Activated naive CD8-positive, alpha-beta T cell (primary cell): ENCODE measurements around the gene EMX1.
A peak's percentile ranks its signal among the peaks of the same experiment; 100 is the strongest.

Experiments
- H3K27ac Mint-ChIP-seq: one replicate; pipeline ENCODE4 v1.8.0; 2021; ENCODE audit warnings: mixed read lengths
- H3K27me3 Mint-ChIP-seq: one replicate; pipeline ENCODE4 v1.8.0; 2021; ENCODE audit warnings: mixed read lengths
- H3K36me3 Mint-ChIP-seq: one replicate; pipeline ENCODE4 v1.8.0; 2021; ENCODE audit warnings: mixed read lengths
- H3K4me1 Mint-ChIP-seq: one replicate; pipeline ENCODE4 v1.8.0; 2021; ENCODE audit warnings: low read depth, mixed read lengths
- H3K4me3 Mint-ChIP-seq: one replicate; pipeline ENCODE4 v1.8.0; 2021; ENCODE audit warnings: mild to moderate bottlenecking, mixed read lengths
- H3K9me3 Mint-ChIP-seq: one replicate; pipeline ENCODE4 v1.8.0; 2021; ENCODE audit warnings: low read depth, mixed read lengths

The EMX1 gene

GRCh38 chr2:72953528-72953927 lies 36.2 kb downstream of the EMX1 start:
- no peaks in the 10 kb centered on the region for H3K27me3 Mint-ChIP-seq
- H3K27ac Mint-ChIP-seq, result peak overlapping the region; percentile 2
- H3K4me3 Mint-ChIP-seq, result peak overlapping the region; percentile 36
- no peaks in the 10 kb centered on the region for H3K9me3 Mint-ChIP-seq
- H3K4me1 Mint-ChIP-seq, result peaks cover 28% of the 10 kb centered on the region
- peaks cover 6% of the 10 kb centered on the region for H3K36me3 Mint-ChIP-seq

- peaks cover 6% of the 10 kb centered on the region for H3K36me3 Mint-ChIP-seq
- no peaks in the 10 kb centered on the region for H3K9me3 Mint-ChIP-seq
- H3K27ac Mint-ChIP-seq, result peak overlapping the region; percentile 2
- H3K4me1 Mint-ChIP-seq, result peaks cover 28% of the 10 kb centered on the region
- H3K27me3 Mint-ChIP-seq, result no peaks in the 10 kb centered on the region
- peak overlapping the region; percentile 36 for H3K4me3 Mint-ChIP-seq
These were observed 36.7 kb downstream of the EMX1 start for GRCh38 chr2:72953976-72954375.

- H3K9me3 Mint-ChIP-seq, result no peaks in the 10 kb centered on the region
- H3K4me3 Mint-ChIP-seq, result peak overlapping the region; percentile 36
- peaks cover 7% of the 10 kb centered on the region for H3K36me3 Mint-ChIP-seq
- peaks cover 28% of the 10 kb centered on the region for H3K4me1 Mint-ChIP-seq
- no peaks in the 10 kb centered on the region for H3K27me3 Mint-ChIP-seq
- no peak overlapping the region for H3K27ac Mint-ChIP-seq
These were observed 37.3 kb downstream of the EMX1 start for GRCh38 chr2:72954376-72955227.

- Mint-ChIP-seq H3K4me3 (no peak overlapping the region), H3K9me3 (no peaks in the 10 kb centered on the region), H3K4me1 (peaks cover 28% of the 10 kb centered on the region), H3K27me3 (no peaks in the 10 kb centered on the region), H3K27ac (no peak overlapping the region), H3K36me3 (peaks cover 10% of the 10 kb centered on the region)
These were observed 38.1 kb downstream of the EMX1 start for GRCh38 chr2:72955228-72956049.

GRCh38 chr2:72956050-72956395 lies 38.7 kb downstream of the EMX1 start:
- Mint-ChIP-seq H3K27me3 (no peaks in the 10 kb centered on the region), H3K27ac (no peak overlapping the region)

GRCh38 chr2:72956936-72957335 lies 39.6 kb downstream of the EMX1 start:
- Mint-ChIP-seq H3K27me3 (no peaks in the 10 kb centered on the region), H3K9me3 (no peaks in the 10 kb centered on the region), H3K4me3 (no peak overlapping the region), H3K4me1 (peaks cover 28% of the 10 kb centered on the region), H3K36me3 (peaks cover 10% of the 10 kb centered on the region), H3K27ac (no peak overlapping the region)

More at GRCh38 chr2:72956050-72956395, 38.7 kb downstream of the EMX1 start:
- Mint-ChIP-seq H3K9me3 (no peaks in the 10 kb centered on the region), H3K4me1 (peaks cover 28% of the 10 kb centered on the region), H3K4me3 (no peak overlapping the region), H3K36me3 (peaks cover 10% of the 10 kb centered on the region)

GRCh38 chr2:72958542-72959385 lies 41.4 kb downstream of the EMX1 start:
- Mint-ChIP-seq H3K27ac (no peak overlapping the region), H3K36me3 (peaks cover 10% of the 10 kb centered on the region), H3K27me3 (no peaks in the 10 kb centered on the region), H3K9me3 (no peaks in the 10 kb centered on the region), H3K4me1 (peaks cover 19% of the 10 kb centered on the region), H3K4me3 (no peak overlapping the region)

- Mint-ChIP-seq H3K27ac (no peak overlapping the region), H3K36me3 (peaks cover 10% of the 10 kb centered on the region)
These were observed 42.2 kb downstream of the EMX1 start for GRCh38 chr2:72959554-72959953.

GRCh38 chr2:72959995-72960981 lies 43.0 kb downstream of the EMX1 start:
- Mint-ChIP-seq H3K27ac (no peak overlapping the region), H3K4me1 (peaks cover 6% of the 10 kb centered on the region), H3K9me3 (no peaks in the 10 kb centered on the region), H3K36me3 (peaks cover 10% of the 10 kb centered on the region), H3K4me3 (no peak overlapping the region), H3K27me3 (no peaks in the 10 kb centered on the region)

More at GRCh38 chr2:72959554-72959953, 42.2 kb downstream of the EMX1 start:
- H3K4me1 Mint-ChIP-seq, result peaks cover 11% of the 10 kb centered on the region
- no peaks in the 10 kb centered on the region for H3K9me3 Mint-ChIP-seq
- no peak overlapping the region for H3K4me3 Mint-ChIP-seq
- no peaks in the 10 kb centered on the region for H3K27me3 Mint-ChIP-seq

- Mint-ChIP-seq H3K4me3 (no peak overlapping the region), H3K27me3 (no peaks in the 10 kb centered on the region), H3K27ac (no peak overlapping the region), H3K4me1 (peaks cover 4% of the 10 kb centered on the region), H3K9me3 (no peaks in the 10 kb centered on the region), H3K36me3 (peaks cover 10% of the 10 kb centered on the region)
These were observed 43.9 kb downstream of the EMX1 start for GRCh38 chr2:72961036-72961720.

- no peaks in the 10 kb centered on the region for H3K9me3 Mint-ChIP-seq
- H3K4me3 Mint-ChIP-seq, result no peak overlapping the region
- peaks cover under 1% of the 10 kb centered on the region for H3K4me1 Mint-ChIP-seq
- H3K36me3 Mint-ChIP-seq, result peaks cover 6% of the 10 kb centered on the region
- no peak overlapping the region for H3K27ac Mint-ChIP-seq
- no peaks in the 10 kb centered on the region for H3K27me3 Mint-ChIP-seq
These were observed 44.6 kb downstream of the EMX1 start for GRCh38 chr2:72961853-72962468.

GRCh38 chr2:72962911-72963310 lies 45.6 kb downstream of the EMX1 start:
- Mint-ChIP-seq H3K36me3 (peaks cover 3% of the 10 kb centered on the region), H3K4me3 (no peak overlapping the region), H3K4me1 (no peaks in the 10 kb centered on the region), H3K27me3 (no peaks in the 10 kb centered on the region), H3K9me3 (no peaks in the 10 kb centered on the region), H3K27ac (no peak overlapping the region)
